Astrocyte of the spinal cord (primary cell): ENCODE results near the gene ZNF672.

Experiments
- DNase-seq: peaks from one replicate; pipeline ENCODE4 v3.0.0; 2011; ENCODE audit warnings: low read depth, low spot score
- H3K4me3 ChIP-seq: 2 replicates; pipeline ENCODE4 v1.5.1; 2011; ENCODE audit warnings: low read depth, mild to moderate bottlenecking, low read length, moderate library complexity
- in situ Hi-C: cut with HindIII; loops from 2 replicates; pipeline ENCODE4 v1.10.0; 2017; ENCODE audit warnings: low sequenced_read_pairs
- TF ChIP-seq, protein P1 (sequence below): IDR thresholded peaks from 2 replicates; pipeline ENCODE4 v1.5.1; 2012; ENCODE audit warnings: low read depth, mild to moderate bottlenecking, low read length, inconsistent platforms

The ZNF672 gene

DNA sequence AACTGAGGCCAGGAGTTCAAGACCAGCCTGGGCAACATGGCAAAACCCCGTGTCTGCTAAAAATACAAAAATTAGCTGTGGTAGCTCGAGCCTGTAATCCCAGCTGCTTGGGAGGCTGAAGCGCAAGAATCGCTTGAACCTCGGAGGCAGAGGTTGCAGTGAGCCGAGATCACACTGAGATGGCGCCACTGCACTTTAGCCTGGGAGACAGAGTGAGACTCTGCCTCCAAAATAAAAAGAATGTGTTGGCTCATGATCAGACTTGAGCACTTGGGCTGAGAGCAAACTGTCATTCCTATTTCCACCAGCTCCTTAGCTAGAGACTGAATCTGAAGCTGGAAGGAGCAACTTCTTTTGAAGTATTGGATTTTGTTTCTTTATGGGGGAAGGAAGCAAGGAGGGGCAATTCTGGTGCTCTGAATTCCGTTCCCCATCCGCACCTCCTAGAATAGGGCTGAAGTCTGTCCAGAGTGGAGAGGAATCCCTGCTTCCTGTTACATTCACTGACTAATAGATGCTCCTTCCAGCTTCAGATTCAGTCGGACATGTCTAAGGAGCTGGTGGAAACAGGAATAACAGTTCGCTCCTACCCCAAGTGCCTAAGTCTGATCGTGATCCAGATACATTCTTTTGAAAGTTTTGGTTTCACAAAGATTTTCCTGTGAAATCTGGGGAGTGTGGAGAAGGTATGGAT lies 3.8 kb downstream of the ZNF672 start:
- in situ Hi-C loops = no loop called here
- TF ChIP-seq, protein P1, sequence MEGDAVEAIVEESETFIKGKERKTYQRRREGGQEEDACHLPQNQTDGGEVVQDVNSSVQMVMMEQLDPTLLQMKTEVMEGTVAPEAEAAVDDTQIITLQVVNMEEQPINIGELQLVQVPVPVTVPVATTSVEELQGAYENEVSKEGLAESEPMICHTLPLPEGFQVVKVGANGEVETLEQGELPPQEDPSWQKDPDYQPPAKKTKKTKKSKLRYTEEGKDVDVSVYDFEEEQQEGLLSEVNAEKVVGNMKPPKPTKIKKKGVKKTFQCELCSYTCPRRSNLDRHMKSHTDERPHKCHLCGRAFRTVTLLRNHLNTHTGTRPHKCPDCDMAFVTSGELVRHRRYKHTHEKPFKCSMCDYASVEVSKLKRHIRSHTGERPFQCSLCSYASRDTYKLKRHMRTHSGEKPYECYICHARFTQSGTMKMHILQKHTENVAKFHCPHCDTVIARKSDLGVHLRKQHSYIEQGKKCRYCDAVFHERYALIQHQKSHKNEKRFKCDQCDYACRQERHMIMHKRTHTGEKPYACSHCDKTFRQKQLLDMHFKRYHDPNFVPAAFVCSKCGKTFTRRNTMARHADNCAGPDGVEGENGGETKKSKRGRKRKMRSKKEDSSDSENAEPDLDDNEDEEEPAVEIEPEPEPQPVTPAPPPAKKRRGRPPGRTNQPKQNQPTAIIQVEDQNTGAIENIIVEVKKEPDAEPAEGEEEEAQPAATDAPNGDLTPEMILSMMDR = peak; percentile 62
- no peak overlapping the region for H3K4me3 ChIP-seq
- peak; percentile 43 for DNase-seq

DNA sequence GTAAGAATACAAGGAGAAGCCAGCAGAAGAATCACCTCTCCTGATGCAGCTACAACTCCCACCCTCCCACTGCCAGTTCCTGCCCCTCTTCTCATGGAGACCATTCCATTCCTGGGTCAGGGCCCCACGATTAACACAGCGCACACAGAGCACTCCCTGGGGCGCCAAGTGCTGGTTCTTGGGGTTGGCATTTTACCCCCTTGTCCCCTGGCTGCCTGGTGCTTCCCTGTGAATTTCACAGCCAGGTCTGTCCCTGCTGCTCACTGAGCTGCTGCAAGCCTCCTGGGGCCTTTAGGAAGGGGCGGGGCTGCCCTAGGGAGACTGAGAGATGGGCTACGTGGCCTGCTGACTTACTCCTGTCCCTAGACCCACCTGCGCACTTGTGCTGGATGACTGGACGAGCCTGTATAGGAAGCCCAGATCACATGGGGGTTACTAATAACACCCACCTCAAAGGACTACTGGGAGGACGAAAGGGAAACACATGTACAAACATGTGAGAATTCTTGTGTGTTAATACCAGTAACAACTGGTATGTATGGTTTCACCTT lies 4.8 kb downstream of the ZNF672 start:
- TF ChIP-seq, protein P1 = no peak
- no peak for DNase-seq
- no peak overlapping the region for H3K4me3 ChIP-seq
- in situ Hi-C loops = no loop called here

DNA sequence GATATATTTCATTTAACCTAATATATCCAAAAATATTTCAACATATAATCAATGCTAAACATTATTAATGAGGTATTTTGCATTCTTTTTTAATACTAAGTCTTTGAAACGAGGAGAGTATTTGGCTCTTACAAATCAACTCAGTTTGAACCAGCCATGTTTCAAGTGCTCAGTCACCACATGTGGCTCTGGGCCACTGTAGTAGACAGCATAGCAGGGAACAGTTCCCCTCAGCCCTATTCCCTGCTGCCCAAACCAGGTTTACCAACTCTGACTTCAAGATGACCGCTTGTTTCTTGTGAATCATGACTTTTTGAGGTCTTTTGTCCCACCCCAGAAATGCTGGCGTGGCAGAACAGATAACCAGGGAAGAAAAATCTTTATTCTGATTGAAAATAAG lies 5.7 kb downstream of the ZNF672 start:
- DNase-seq = no peak
- no peak overlapping the region for H3K4me3 ChIP-seq
- in situ Hi-C loops = no loop called here
- TF ChIP-seq, protein P1 = no peak

DNA sequence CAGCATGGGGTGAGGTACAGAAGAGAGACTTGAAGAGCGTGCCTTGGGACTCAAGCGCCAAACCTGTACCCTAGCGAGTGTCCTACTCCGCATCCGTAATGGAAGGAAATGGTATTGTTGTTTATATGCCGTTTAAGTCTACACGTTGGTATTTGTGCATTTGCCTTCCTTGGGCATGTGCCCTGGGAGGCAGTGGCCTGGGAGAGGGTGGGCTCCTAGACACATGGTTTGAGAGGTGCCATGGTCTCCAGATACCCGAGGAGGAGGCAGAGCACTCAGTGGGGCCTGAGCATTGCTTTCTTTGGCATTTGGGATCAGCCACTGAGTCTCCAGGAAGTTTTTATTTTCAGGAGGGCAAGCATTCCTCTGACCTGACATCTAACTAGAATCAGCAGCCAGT lies 6.5 kb downstream of the ZNF672 start:
- TF ChIP-seq, protein P1 = no peak
- DNase-seq = no peak
- in situ Hi-C loops = no loop called here
- no peak overlapping the region for H3K4me3 ChIP-seq

DNA sequence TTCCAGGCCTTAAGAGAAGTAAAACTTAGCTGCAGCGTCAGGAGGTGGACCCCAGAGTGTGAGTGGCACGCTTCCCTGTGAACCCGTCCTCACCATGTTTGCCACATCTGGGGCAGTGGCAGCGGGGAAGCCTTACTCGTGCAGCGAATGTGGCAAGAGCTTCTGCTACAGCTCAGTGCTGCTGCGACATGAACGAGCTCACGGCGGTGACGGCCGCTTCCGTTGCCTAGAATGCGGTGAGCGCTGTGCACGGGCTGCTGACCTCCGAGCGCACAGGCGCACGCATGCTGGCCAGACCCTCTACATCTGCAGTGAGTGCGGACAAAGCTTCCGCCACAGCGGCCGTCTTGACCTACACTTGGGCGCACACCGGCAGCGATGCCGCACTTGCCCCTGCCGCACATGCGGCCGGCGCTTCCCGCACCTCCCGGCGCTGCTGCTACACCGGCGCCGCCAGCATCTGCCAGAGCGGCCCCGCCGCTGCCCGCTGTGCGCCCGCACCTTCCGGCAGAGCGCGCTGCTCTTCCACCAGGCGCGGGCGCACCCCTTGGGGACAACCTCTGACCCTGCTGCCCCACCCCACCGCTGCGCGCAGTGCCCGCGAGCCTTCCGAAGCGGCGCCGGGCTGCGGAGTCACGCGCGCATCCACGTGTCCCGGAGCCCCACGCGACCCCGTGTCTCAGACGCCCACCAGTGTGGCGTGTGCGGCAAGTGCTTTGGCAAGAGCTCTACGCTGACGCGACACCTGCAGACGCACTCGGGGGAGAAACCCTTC lies 9.3 kb downstream of the ZNF672 start:
- no peak for DNase-seq
- TF ChIP-seq, protein P1 = no peak
- in situ Hi-C loops = no loop called here
- H3K4me3 ChIP-seq = no peak overlapping the region

DNA sequence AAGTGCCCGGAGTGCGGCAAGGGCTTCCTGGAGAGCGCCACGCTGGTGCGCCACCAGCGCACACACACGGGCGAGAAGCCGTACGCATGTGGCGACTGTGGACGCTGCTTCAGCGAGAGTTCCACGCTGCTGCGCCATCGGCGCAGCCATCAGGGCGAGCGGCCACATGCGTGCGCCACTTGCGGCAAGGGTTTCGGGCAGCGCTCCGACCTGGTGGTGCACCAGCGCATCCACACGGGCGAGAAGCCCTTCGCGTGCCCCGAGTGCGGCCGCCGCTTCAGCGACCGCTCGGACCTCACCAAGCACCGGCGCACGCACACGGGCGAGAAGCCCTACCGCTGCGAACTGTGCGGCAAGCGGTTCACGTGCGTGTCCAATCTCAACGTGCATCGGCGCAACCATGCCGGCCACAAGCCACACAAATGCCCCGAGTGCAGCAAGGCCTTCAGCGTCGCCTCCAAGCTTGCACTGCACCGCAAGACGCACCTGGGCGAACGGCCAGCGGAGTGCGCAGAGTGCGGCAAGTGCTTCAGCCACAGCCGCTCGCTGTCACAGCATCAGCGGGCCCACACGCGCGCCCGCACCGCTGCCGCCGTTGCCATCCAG lies 10.0 kb downstream of the ZNF672 start:
- in situ Hi-C loops = no loop called here
- TF ChIP-seq, protein P1 = no peak
- DNase-seq = no peak
- no peak overlapping the region for H3K4me3 ChIP-seq
